Measurements from ENCODE around the gene TMEM240. TPM values are rescaled to one million over a fixed set of nuclear protein-coding genes. Genes with fewer than 3 reads are reported as not detected.
"Not testable (repeated sequence)": the region's sequence is repeated elsewhere in the genome, so short reads cannot be mapped to it uniquely, and the experiment has no call there.

Gene TMEM240
- total and polyA plus RNA-seq, 8 donors = 2.6 to 6.9 (median 4.3) TPM

GRCh38 chr1:1489861-1490260 lies 50.6 kb downstream of the TMEM240 start:
- TF ChIP-seq CTCF (IDR thresholded peaks at IDR 0.05) = no peak
- Histone ChIP-seq H3K9me3 (peaks cover 0 to 20% of the 10 kb centered on the region in 2 donors), H3K36me3 (peaks cover 0 to 99% of the 10 kb centered on the region in 2 donors), H3K4me3 (no peak overlapping the region), H3K4me1 (no peaks in the 10 kb centered on the region), H3K27ac (no peak overlapping the region), H3K27me3 (no peaks in the 10 kb centered on the region)
- DNase-seq (no peak), ATAC-seq (no peak)
- intact Hi-C loops (cut with DNase I) = no loop called here

GRCh38 chr1:1489231-1489630 lies 51.2 kb downstream of the TMEM240 start:
- no peaks in the 10 kb centered on the region for H3K27me3 ChIP-seq
- no peak overlapping the region for H3K27ac ChIP-seq
- DNase-seq (no peak), ATAC-seq (no peak)
- no peak for TF ChIP-seq CTCF (IDR thresholded peaks at IDR 0.05)
- H3K36me3 ChIP-seq = peaks cover 0 to 98% of the 10 kb centered on the region in 2 donors
- H3K9me3 ChIP-seq = peaks cover 0 to 20% of the 10 kb centered on the region in 2 donors
- H3K4me1 ChIP-seq = no peaks in the 10 kb centered on the region
- H3K4me3 ChIP-seq = no peak overlapping the region
- intact Hi-C loops (cut with DNase I) = no loop called here

- Histone ChIP-seq H3K9me3 (peaks cover 0 to 8% of the 10 kb centered on the region in 2 donors), H3K27ac (no peak overlapping the region), H3K4me1 (no peaks in the 10 kb centered on the region), H3K27me3 (no peaks in the 10 kb centered on the region), H3K36me3 (peaks cover 0 to 98% of the 10 kb centered on the region in 2 donors), H3K4me3 (no peak overlapping the region)
- no peak for ATAC-seq
- TF ChIP-seq CTCF (IDR thresholded peaks at IDR 0.05) = no peak
- intact Hi-C loops (cut with DNase I) = no loop called here
- no peak for DNase-seq
Observed at GRCh38 chr1:1487701-1488100, 52.7 kb downstream of the TMEM240 start.

GRCh38 chr1:1485755-1486317 lies 54.6 kb downstream of the TMEM240 start:
- H3K4me3 ChIP-seq; H3K4me1 ChIP-seq; DNase-seq; intact Hi-C loops (cut with DNase I); H3K27me3 ChIP-seq; H3K9me3 ChIP-seq; H3K27ac ChIP-seq; ATAC-seq: not testable (repeated sequence)
- peaks cover 0 to 93% of the 10 kb centered on the region in 2 donors for H3K36me3 ChIP-seq

- H3K9me3 ChIP-seq; H3K4me1 ChIP-seq; H3K27ac ChIP-seq; DNase-seq; ATAC-seq; H3K4me3 ChIP-seq; intact Hi-C loops (cut with DNase I); H3K27me3 ChIP-seq: not testable (repeated sequence)
- peaks cover 0 to 93% of the 10 kb centered on the region in 2 donors for H3K36me3 ChIP-seq
Observed at GRCh38 chr1:1484976-1485750, 55.3 kb downstream of the TMEM240 start.

Other genes with a start within 250 kb of the TMEM240 start
- gene ACAP3, start 232.7 kb downstream of the TMEM240 start, total RNA-seq = 10 to 100 TPM; 56.4 to 60.2 TPM
- 10 to 100 TPM; 30.8 to 73.6 (median 41.1) TPM for gene ACAP3, start 232.7 kb downstream of the TMEM240 start, polyA plus RNA-seq (ENCODE audit: insufficient read length in 6 of 6)
- gene PUSL1, start 232.0 kb downstream of the TMEM240 start, total RNA-seq = 10 to 100 TPM; 17.4 to 18.3 TPM
- gene PUSL1, start 232.0 kb downstream of the TMEM240 start, polyA plus RNA-seq (ENCODE audit: insufficient read length in 6 of 6) = 10 to 100 TPM in 1 of 6 donors, 1 to 10 TPM in 5; 4.3 to 10.9 (median 7.8) TPM
- 10 to 100 TPM; 67.0 to 90.4 TPM for gene INTS11, start 216.0 kb downstream of the TMEM240 start, total RNA-seq
- gene INTS11, start 216.0 kb downstream of the TMEM240 start, polyA plus RNA-seq (ENCODE audit: insufficient read length in 6 of 6) = 100 to 1,000 TPM; 106 to 166 (median 127) TPM
- gene CPTP, start 215.8 kb downstream of the TMEM240 start, total RNA-seq = 10 to 100 TPM; 24.5 to 25.2 TPM
- 10 to 100 TPM; 10.6 to 17.6 (median 13.5) TPM for gene CPTP, start 215.8 kb downstream of the TMEM240 start, polyA plus RNA-seq (ENCODE audit: insufficient read length in 6 of 6)
- gene TAS1R3, start 209.3 kb downstream of the TMEM240 start, total RNA-seq = under 1 TPM; 0.20 to 0.37 TPM
- under 1 TPM; 0.23 to 0.75 (median 0.41) TPM for gene TAS1R3, start 209.3 kb downstream of the TMEM240 start, polyA plus RNA-seq (ENCODE audit: insufficient read length in 6 of 6)
- gene DVL1, start 191.2 kb downstream of the TMEM240 start, total RNA-seq = 10 to 100 TPM; 67.4 to 81.2 TPM
- 10 to 100 TPM; 20.6 to 41.4 (median 28.5) TPM for gene DVL1, start 191.2 kb downstream of the TMEM240 start, polyA plus RNA-seq (ENCODE audit: insufficient read length in 6 of 6)
- gene MXRA8, start 182.1 kb downstream of the TMEM240 start, total RNA-seq = 100 to 1,000 TPM in 1 of 2 donors, 10 to 100 TPM in 1; 78.3 to 129 TPM
- 100 to 1,000 TPM; 113 to 151 (median 143) TPM for gene MXRA8, start 182.1 kb downstream of the TMEM240 start, polyA plus RNA-seq (ENCODE audit: insufficient read length in 6 of 6)
- gene AURKAIP1, start 165.4 kb downstream of the TMEM240 start, total RNA-seq = 100 to 1,000 TPM in 1 of 2 donors, 10 to 100 TPM in 1; 99.3 to 127 TPM
- gene AURKAIP1, start 165.4 kb downstream of the TMEM240 start, polyA plus RNA-seq (ENCODE audit: insufficient read length in 6 of 6) = 10 to 100 TPM; 36.9 to 64.0 (median 48.2) TPM
- 100 to 1,000 TPM; 142 to 161 TPM for gene CCNL2, start 141.3 kb downstream of the TMEM240 start, total RNA-seq
- 100 to 1,000 TPM; 250 to 405 (median 339) TPM for gene CCNL2, start 141.3 kb downstream of the TMEM240 start, polyA plus RNA-seq (ENCODE audit: insufficient read length in 6 of 6)
- 100 to 1,000 TPM in 1 of 2 donors, 10 to 100 TPM in 1; 69.5 to 103 TPM for gene MRPL20, start 133.3 kb downstream of the TMEM240 start, total RNA-seq
- gene MRPL20, start 133.3 kb downstream of the TMEM240 start, polyA plus RNA-seq (ENCODE audit: insufficient read length in 6 of 6) = 100 to 1,000 TPM in 3 of 6 donors, 10 to 100 TPM in 3; 90.8 to 145 (median 99.8) TPM
- 10 to 100 TPM; 18.4 to 35.2 TPM for gene ANKRD65, start 119.3 kb downstream of the TMEM240 start, total RNA-seq
- gene ANKRD65, start 119.3 kb downstream of the TMEM240 start, polyA plus RNA-seq (ENCODE audit: insufficient read length in 6 of 6) = 10 to 100 TPM; 25.7 to 41.6 (median 31.7) TPM
- gene VWA1, start 104.9 kb downstream of the TMEM240 start, total RNA-seq = 100 to 1,000 TPM; 113 to 147 TPM
- gene VWA1, start 104.9 kb downstream of the TMEM240 start, polyA plus RNA-seq (ENCODE audit: insufficient read length in 6 of 6) = 100 to 1,000 TPM in 1 of 6 donors, 10 to 100 TPM in 5; 50.0 to 104 (median 60.9) TPM
- gene ATAD3C, start 90.9 kb downstream of the TMEM240 start, total RNA-seq = 10 to 100 TPM in 1 of 2 donors, 1 to 10 TPM in 1; 9.9 to 14.9 TPM
- 1 to 10 TPM in 5 of 6 donors, under 1 TPM in 1; 0.88 to 4.5 (median 3.1) TPM for gene ATAD3C, start 90.9 kb downstream of the TMEM240 start, polyA plus RNA-seq (ENCODE audit: insufficient read length in 6 of 6)
- gene ATAD3B, start 68.9 kb downstream of the TMEM240 start, total RNA-seq = 10 to 100 TPM; 19.4 to 30.7 TPM
- 10 to 100 TPM; 14.5 to 24.1 (median 18.3) TPM for gene ATAD3B, start 68.9 kb downstream of the TMEM240 start, polyA plus RNA-seq (ENCODE audit: insufficient read length in 6 of 6)
- 10 to 100 TPM; 27.1 to 37.8 TPM for gene ATAD3A, start 28.5 kb downstream of the TMEM240 start, total RNA-seq
- 10 to 100 TPM; 12.1 to 27.8 (median 17.7) TPM for gene ATAD3A, start 28.5 kb downstream of the TMEM240 start, polyA plus RNA-seq (ENCODE audit: insufficient read length in 6 of 6)
- 100 to 1,000 TPM; 120 to 141 TPM for gene SSU72, start 34.2 kb upstream of the TMEM240 start, total RNA-seq
- gene SSU72, start 34.2 kb upstream of the TMEM240 start, polyA plus RNA-seq (ENCODE audit: insufficient read length in 6 of 6) = 10 to 100 TPM; 65.2 to 87.9 (median 69.2) TPM
- 10 to 100 TPM in 1 of 2 donors, 1 to 10 TPM in 1; 7.7 to 12.2 TPM for gene FNDC10, start 59.5 kb upstream of the TMEM240 start, total RNA-seq
- gene FNDC10, start 59.5 kb upstream of the TMEM240 start, polyA plus RNA-seq (ENCODE audit: insufficient read length in 6 of 6) = 1 to 10 TPM; 1.2 to 2.9 (median 2.1) TPM
- gene MIB2, start 74.9 kb upstream of the TMEM240 start, total RNA-seq = 10 to 100 TPM; 55.3 to 73.5 TPM
- gene MIB2, start 74.9 kb upstream of the TMEM240 start, polyA plus RNA-seq (ENCODE audit: insufficient read length in 6 of 6) = 100 to 1,000 TPM in 1 of 6 donors, 10 to 100 TPM in 5; 43.2 to 118 (median 61.4) TPM
- 10 to 100 TPM; 43.5 to 56.7 TPM for gene MMP23B, start 91.5 kb upstream of the TMEM240 start, total RNA-seq
- 10 to 100 TPM; 31.9 to 96.9 (median 58.8) TPM for gene MMP23B, start 91.5 kb upstream of the TMEM240 start, polyA plus RNA-seq (ENCODE audit: insufficient read length in 6 of 6)
- 10 to 100 TPM; 16.3 to 23.2 TPM for gene CDK11B, start 118.4 kb upstream of the TMEM240 start, total RNA-seq
- 10 to 100 TPM; 39.5 to 46.8 (median 40.8) TPM for gene CDK11B, start 118.4 kb upstream of the TMEM240 start, polyA plus RNA-seq (ENCODE audit: insufficient read length in 6 of 6)
- gene SLC35E2B, start 152.2 kb upstream of the TMEM240 start, total RNA-seq = 10 to 100 TPM; 45.7 to 55.4 TPM
- gene SLC35E2B, start 152.2 kb upstream of the TMEM240 start, polyA plus RNA-seq (ENCODE audit: insufficient read length in 6 of 6) = 100 to 1,000 TPM in 1 of 6 donors, 10 to 100 TPM in 5; 74.1 to 109 (median 91.3) TPM
- gene CDK11A, start 183.7 kb upstream of the TMEM240 start, total RNA-seq = 10 to 100 TPM; 21.1 to 43.2 TPM
- gene CDK11A, start 183.7 kb upstream of the TMEM240 start, polyA plus RNA-seq (ENCODE audit: insufficient read length in 6 of 6) = 10 to 100 TPM; 29.3 to 45.7 (median 37.8) TPM
- gene NADK, start 237.8 kb upstream of the TMEM240 start, total RNA-seq = 100 to 1,000 TPM in 1 of 2 donors, 10 to 100 TPM in 1; 82.3 to 126 TPM
- 10 to 100 TPM; 37.2 to 58.2 (median 42.4) TPM for gene NADK, start 237.8 kb upstream of the TMEM240 start, polyA plus RNA-seq (ENCODE audit: insufficient read length in 6 of 6)

Data from left lung (tissue), 10 donors.